HG03159 (cell line): ENCODE data around the gene GNL3.
"Not testable (repeated sequence)": the region's sequence is repeated elsewhere in the genome, so short reads cannot be mapped to it uniquely, and the experiment has no call there.

ENCODE experiments used
- ATAC-seq: cut with Tn5 transposase; IDR thresholded peaks from one replicate; pipeline ENCODE4 v1.9.1; 2021; ENCODE audit warnings: mild to moderate bottlenecking, moderate library complexity; ENCODE audit not compliant: unreplicated experiment

The GNL3 gene

GRCh38 chr3:52715714-52716305 is 30.0 kb downstream of the GNL3 start:
- ATAC-seq = no peak

DNA sequence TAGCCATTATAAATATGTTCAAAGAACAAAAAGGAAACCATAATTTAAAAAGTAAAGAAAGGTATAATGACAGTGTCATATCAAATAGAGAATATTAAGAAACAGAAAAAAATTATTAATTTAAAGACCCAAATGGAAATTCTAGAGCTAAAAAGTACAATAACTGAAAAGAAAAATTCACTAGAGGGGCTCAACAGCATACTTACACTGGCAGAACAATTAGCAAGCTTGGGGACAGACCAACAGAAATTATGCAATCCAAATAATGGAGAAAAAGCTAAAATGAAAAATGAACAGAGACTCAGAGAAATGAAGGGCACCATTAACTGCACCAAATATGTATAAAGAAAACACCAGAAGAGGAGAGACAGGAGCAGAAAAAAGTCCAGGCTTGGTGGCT is 33.8 kb downstream of the GNL3 start:
- no peak for ATAC-seq

- ATAC-seq = no peak
Observed at GRCh38 chr3:52721002-52721729, 35.3 kb downstream of the GNL3 start.

GRCh38 chr3:52721730-52722008 is 35.8 kb downstream of the GNL3 start:
- no peak for ATAC-seq

DNA sequence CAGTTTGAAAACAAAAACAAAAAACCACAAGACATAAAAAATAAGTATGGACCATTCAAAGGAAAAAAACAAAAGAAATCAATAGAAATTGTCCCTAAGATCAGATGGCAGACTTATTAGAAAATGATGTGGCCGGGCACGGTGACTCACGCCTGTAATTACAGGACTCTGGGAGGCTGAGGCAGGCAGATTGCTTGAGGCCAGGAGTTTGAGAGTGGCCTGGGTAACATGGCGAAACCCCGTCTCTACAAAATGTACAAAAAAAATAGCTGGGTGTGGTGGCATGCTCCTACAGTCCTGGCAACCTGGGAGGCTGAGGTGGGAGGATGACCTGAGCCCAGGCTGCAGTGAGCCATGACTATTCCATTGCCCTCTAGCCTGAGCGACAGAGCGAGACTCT is 36.7 kb downstream of the GNL3 start:
- ATAC-seq = no peak

GRCh38 chr3:52723935-52724334 is 38.1 kb downstream of the GNL3 start:
- no peak for ATAC-seq

- no peak for ATAC-seq
Observed at GRCh38 chr3:52724511-52724910, 38.7 kb downstream of the GNL3 start.

DNA sequence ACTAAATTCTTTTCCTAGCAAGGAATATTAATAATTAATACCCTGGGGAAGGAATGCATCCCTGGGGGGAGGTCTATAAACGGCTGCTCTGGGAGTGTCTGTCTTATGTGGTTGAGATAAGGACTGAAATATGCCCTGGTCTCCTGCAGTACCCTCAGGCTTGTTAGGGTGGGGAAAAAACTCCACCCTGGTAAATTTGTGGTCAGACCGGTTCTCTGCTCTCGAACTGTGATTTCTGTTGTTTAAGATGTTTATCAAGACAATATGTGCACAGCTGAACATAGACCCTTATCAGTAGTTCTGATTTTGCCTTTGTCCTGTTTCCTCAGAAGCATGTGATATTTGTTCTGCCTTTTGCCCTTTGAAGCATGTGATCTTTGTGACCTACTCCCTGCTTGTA is 42.9 kb downstream of the GNL3 start:
- not testable (repeated sequence) for ATAC-seq

DNA sequence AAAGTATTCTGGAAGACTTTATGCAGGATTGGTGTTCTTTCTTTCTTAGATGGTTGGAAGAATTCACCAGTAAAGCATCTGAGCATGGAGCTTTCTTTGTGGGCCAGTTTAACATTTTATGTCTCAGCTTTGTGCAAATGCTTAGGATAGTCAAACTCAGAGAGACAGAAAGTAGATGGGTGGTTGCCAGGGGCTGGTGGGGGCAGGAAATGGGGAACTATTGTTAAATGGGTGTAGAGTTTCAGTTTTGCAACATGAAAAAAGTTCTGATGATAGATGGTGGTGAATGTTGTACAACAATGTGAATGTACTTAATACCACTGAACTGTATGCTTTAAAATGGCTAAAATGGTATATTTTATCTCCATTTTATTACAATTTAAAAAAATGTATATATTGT is 44.8 kb downstream of the GNL3 start:
- no peak for ATAC-seq

- no peak for ATAC-seq
Observed at GRCh38 chr3:52731590-52731989, 45.8 kb downstream of the GNL3 start.

DNA sequence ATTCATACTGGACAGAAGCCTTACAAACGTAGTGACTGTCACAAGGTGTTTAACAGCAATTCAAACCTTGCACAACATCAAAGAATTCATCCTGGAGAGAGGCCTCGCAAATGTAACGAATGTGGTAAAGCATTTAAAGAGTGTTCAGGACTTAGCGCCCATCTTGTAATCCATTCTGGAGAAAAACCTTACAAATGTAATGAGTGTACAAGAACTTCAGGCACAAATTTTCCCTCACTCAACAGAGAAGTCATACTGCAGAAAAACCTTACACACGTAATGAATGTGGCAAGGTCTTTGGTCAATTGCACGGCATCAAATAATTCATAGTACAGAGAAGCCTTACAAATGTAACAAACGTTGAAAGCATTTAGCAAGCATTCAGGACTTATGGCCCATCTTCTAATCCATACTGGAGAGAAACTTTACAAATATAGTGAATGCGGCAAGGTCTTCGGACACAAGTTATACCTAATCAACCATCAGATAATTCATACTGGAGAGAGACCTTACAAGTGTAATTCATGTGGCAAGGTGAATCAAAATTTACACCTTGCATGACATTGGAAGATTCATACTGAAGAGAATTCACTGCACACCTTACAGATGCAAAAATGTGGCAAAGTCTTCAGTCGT is 47.5 kb downstream of the GNL3 start:
- ATAC-seq = no peak

- no peak for ATAC-seq
Observed at GRCh38 chr3:52739730-52740129, 53.9 kb downstream of the GNL3 start.

DNA sequence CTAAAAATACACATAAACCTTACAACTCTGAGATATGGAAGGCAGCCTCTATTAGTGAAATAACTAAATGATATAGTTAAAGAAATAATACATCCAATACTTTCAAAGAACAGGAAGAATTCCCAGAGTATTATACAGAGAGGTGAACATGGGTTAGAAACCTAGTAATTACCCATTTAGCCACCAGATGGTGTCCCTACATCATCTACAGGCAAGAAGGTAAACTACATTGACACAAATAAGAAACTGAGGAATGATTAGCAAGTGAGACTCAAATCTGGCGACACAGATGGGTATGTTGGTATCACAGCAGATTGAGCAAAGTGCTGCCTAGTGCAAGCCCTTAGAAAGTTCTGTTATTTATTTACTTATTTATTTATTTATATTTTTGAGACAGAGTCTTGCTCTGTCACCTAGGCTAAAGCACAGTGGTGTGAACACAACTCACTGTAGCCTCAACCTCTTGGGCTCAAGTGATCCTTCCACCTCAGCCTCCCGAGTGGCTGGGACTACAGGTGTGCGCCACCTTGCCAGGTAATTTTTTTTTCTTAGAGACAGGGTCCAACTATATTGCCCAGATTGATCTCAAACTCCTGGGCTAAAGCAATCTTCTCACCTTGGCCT is 56.7 kb downstream of the GNL3 start:
- ATAC-seq = no peak

DNA sequence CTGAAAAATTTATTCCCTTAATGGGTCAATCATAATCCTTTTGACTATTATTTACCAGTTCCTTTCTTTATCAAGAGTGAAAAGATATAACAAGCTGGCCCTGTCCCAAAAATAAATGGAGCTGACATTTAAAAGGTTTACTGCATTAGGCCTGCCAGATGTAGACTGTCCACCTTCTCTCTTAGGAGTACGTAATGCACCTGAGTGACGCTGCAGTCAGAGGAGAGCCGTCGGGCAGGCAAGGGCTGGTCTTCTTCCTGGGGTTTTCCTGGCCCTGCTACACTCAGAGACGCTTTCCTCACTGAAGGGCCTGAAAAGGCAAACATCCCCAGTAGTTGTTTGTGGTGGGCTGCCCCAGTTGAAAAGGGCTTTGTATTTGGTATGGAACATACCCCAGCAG is 57.3 kb downstream of the GNL3 start:
- ATAC-seq = no peak

DNA sequence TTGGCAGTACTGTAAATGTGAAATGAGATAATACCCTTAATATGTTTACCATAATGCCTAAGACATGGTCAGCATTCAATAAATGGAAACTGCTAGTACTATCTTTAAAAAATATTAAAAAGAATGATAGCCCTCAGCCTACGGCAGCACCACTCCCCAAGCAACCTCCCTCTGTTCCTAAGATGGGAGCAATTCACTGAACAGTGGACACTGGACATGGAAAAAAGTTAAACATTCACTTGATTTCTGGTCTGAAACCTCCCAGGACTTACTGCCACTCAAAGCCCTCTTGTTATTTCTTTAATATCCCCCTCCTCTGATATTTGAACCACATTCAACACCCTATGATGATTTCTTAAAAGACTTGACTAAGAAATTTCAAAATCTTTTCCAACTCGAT is 57.9 kb downstream of the GNL3 start:
- no peak for ATAC-seq
